WTC11 (cell line): ENCODE results near the gene PSMC1. TPM values are rescaled to one million over a fixed set of nuclear protein-coding genes. Genes with fewer than 3 reads are reported as not detected.

Experiments
- total RNA-seq: library from RNA; stranded (reverse); gene quantifications from 3 replicates; pipeline ENCODE4 v1.2.3, GENCODE V29; 2021

The PSMC1 gene
- total RNA-seq, 1 experiment from 2014 or later: 88.9 TPM

Other genes starting within 250 kb of the PSMC1 start
- 0.14 to 0.27 TPM (median 0.17 TPM) in 3 replicates for gene KCNK13, start 194.6 kb upstream of the PSMC1 start, total RNA-seq
- gene NRDE2, start 75.4 kb downstream of the PSMC1 start, total RNA-seq: 12.1 to 13.5 TPM (median 12.2 TPM) in 3 replicates
- gene CALM1, start 140.5 kb downstream of the PSMC1 start, total RNA-seq: 338 to 373 TPM (median 350 TPM) in 3 replicates